OCI-LY1 (cell line): ENCODE results near the gene RFX2.

Source experiments
- H2AFZ ChIP-seq: fragments of 200-600 bp; sonication (generic), shearing (Covaris generic); 2 replicates; pipeline ENCODE4 v1.6.0; 2014; ENCODE audit warnings: antibody characterized with exemption, mild to moderate bottlenecking, low read length
- H3F3A ChIP-seq: fragments of 200-600 bp; sonication (generic), shearing (Covaris generic); 2 replicates; pipeline ENCODE4 v1.6.0; 2014; ENCODE audit warnings: mild to moderate bottlenecking, antibody characterized with exemption, low read length, moderate library complexity; ENCODE audit not compliant: insufficient read depth
- H3K27ac ChIP-seq: fragments of 200-600 bp; sonication (generic); 2 replicates; pipeline ENCODE4 v1.5.1; 2014; ENCODE audit warnings: low read length, mixed run types, mild to moderate bottlenecking, low read depth; ENCODE audit not compliant: poor library complexity, severe bottlenecking
- H3K27me3 ChIP-seq: fragments of 200-600 bp; sonication (generic); 2 replicates; pipeline ENCODE4 v1.6.0; 2014; ENCODE audit warnings: antibody characterized with exemption, mild to moderate bottlenecking, low read length, moderate library complexity; ENCODE audit not compliant: insufficient read depth
- H3K36me3 ChIP-seq: fragments of 200-600 bp; sonication (generic); 2 replicates; pipeline ENCODE4 v1.6.1; 2014; ENCODE audit warnings: mild to moderate bottlenecking, antibody characterized with exemption, low read length, moderate library complexity, mixed read lengths; ENCODE audit not compliant: insufficient read depth
- H3K4me1 ChIP-seq: fragments of 200-600 bp; sonication (generic); 2 replicates; pipeline ENCODE4 v1.5.1; 2014; ENCODE audit warnings: mild to moderate bottlenecking, low read length, moderate library complexity; ENCODE audit not compliant: insufficient read depth, severe bottlenecking
- H3K4me2 ChIP-seq: fragments of 200-600 bp; sonication (generic), shearing (Covaris generic); 2 replicates; pipeline ENCODE4 v1.6.1; 2014; ENCODE audit warnings: low read length
- H3K4me3 ChIP-seq: fragments of 200-600 bp; sonication (generic); 2 replicates; pipeline ENCODE4 v1.5.1; 2014; ENCODE audit warnings: low read length, low read depth, mild to moderate bottlenecking, mixed read lengths; ENCODE audit not compliant: poor library complexity, severe bottlenecking
- H3K79me2 ChIP-seq: fragments of 200-600 bp; shearing (Covaris generic); 2 replicates; pipeline ENCODE4 v1.6.1; 2016; ENCODE audit warnings: mixed run types, low read length, mixed read lengths; ENCODE audit not compliant: insufficient read depth
- H3K9ac ChIP-seq: fragments of 200-600 bp; sonication (generic), shearing (Covaris generic); 2 replicates; pipeline ENCODE4 v1.6.1; 2014; ENCODE audit warnings: mild to moderate bottlenecking, low read length, mixed read lengths
- H3K9me2 ChIP-seq: fragments of 200-600 bp; sonication (generic), shearing (Covaris generic); 2 replicates; pipeline ENCODE4 v1.6.1; 2014; ENCODE audit warnings: low read depth, mild to moderate bottlenecking, low read length, mixed read lengths
- H3K9me3 ChIP-seq: fragments of 200-600 bp; shearing (Covaris generic); 2 replicates; pipeline ENCODE4 v1.6.1; 2014; ENCODE audit warnings: low read length, mixed read lengths
- H4K20me1 ChIP-seq: fragments of 200-600 bp; sonication (generic), shearing (Covaris generic); 2 replicates; pipeline ENCODE4 v1.6.0; 2016; ENCODE audit warnings: mild to moderate bottlenecking, low read length; ENCODE audit not compliant: insufficient read depth
- EZH2 ChIP-seq: fragments of 200-600 bp; sonication (generic), shearing (Covaris generic); IDR thresholded peaks from 2 replicates; pipeline ENCODE4 v1.8.0; 2017; ENCODE audit warnings: borderline replicate concordance, mixed run types, mild to moderate bottlenecking, antibody characterized with exemption, low read length, moderate library complexity, mixed read lengths
- TF ChIP-seq, protein P1 (sequence below): fragments of 200-600 bp; sonication (generic), shearing (Covaris generic); IDR thresholded peaks from 2 replicates; pipeline ENCODE4 v1.5.1; 2017; ENCODE audit warnings: mild to moderate bottlenecking, antibody characterized with exemption, low read length, moderate library complexity, mixed read lengths

The RFX2 gene

DNA sequence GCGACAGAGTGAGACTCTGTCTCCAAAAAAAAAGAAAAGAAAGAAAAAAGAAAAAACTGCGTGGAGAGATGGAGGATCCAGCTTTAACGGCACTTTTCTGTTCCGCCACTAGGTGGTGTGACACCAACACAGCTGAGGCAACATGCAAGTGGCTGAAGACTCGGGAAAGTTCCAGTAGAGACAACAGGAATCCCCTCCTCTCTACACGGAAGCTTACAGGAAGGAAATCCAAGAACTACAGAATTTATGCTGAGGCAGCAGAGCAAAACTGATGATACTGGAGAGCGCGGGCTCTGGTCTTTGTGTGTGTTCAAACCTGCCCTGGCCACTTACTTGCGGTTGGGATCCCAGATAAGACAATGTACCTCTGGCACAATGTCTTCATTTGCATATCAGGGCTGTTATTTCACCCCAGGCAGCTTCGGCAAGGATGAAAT is 142.3 kb downstream of the RFX2 start:
- H3K4me3 ChIP-seq, result peak overlapping the region; percentile 33
- H3K9ac ChIP-seq, result peak overlapping the region; percentile 43; the same call in 1 of the 2 replicates
- no peak overlapping the region for H2AFZ ChIP-seq
- TF ChIP-seq EZH2, result no peak
- TF ChIP-seq, protein P1, sequence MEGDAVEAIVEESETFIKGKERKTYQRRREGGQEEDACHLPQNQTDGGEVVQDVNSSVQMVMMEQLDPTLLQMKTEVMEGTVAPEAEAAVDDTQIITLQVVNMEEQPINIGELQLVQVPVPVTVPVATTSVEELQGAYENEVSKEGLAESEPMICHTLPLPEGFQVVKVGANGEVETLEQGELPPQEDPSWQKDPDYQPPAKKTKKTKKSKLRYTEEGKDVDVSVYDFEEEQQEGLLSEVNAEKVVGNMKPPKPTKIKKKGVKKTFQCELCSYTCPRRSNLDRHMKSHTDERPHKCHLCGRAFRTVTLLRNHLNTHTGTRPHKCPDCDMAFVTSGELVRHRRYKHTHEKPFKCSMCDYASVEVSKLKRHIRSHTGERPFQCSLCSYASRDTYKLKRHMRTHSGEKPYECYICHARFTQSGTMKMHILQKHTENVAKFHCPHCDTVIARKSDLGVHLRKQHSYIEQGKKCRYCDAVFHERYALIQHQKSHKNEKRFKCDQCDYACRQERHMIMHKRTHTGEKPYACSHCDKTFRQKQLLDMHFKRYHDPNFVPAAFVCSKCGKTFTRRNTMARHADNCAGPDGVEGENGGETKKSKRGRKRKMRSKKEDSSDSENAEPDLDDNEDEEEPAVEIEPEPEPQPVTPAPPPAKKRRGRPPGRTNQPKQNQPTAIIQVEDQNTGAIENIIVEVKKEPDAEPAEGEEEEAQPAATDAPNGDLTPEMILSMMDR, result peak; percentile 83
- H3K4me1 ChIP-seq, result peaks cover 37% of the 10 kb centered on the region
- H3K4me2 ChIP-seq, result peak overlapping the region; percentile 63
- H3K27ac ChIP-seq, result peak overlapping the region; percentile 76
- no peaks in the 10 kb centered on the region for H3K27me3 ChIP-seq
- H3K36me3 ChIP-seq, result peaks cover 41% of the 10 kb centered on the region; the same call in 1 of the 2 replicates
- no peaks in the 10 kb centered on the region for H3F3A ChIP-seq
- H3K9me3 ChIP-seq, result no peaks in the 10 kb centered on the region
- peaks cover 87% of the 10 kb centered on the region for H3K79me2 ChIP-seq
- H3K9me2 ChIP-seq, result no peaks in the 10 kb centered on the region
- no peaks in the 10 kb centered on the region for H4K20me1 ChIP-seq

DNA sequence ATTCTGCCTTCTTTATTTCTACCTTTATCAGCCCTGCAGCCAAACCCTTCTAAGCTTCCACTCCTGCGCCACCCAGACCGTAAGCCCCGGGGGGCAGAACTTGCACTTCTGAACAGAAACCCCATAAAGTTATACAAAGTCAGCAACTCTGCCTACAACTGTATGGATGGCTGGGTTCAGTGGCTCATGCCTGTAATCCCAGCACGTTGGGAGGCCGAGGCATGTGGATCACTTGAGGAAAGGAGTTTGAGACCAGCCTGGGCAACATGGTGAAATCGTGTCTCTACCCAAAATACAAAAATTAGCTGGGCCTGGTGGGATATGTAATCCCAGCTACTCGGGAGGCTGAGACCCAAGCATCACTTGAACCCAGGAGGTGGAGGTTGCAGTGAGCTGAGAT is 142.7 kb downstream of the RFX2 start:
- H3K36me3 ChIP-seq, result peaks cover 39% of the 10 kb centered on the region; the same call in 1 of the 2 replicates
- H4K20me1 ChIP-seq, result no peaks in the 10 kb centered on the region
- peak overlapping the region; percentile 39; the same call in 1 of the 2 replicates for H3K9ac ChIP-seq
- H2AFZ ChIP-seq, result no peak overlapping the region
- no peaks in the 10 kb centered on the region for H3F3A ChIP-seq
- no peaks in the 10 kb centered on the region for H3K9me3 ChIP-seq
- no peaks in the 10 kb centered on the region for H3K9me2 ChIP-seq
- peak overlapping the region; percentile 63 for H3K4me2 ChIP-seq
- no peaks in the 10 kb centered on the region for H3K27me3 ChIP-seq
- peaks cover 41% of the 10 kb centered on the region for H3K4me1 ChIP-seq
- no peak for TF ChIP-seq EZH2
- TF ChIP-seq, protein P1, result no peak
- H3K4me3 ChIP-seq, result peak overlapping the region; percentile 33
- peaks cover 87% of the 10 kb centered on the region for H3K79me2 ChIP-seq
- H3K27ac ChIP-seq, result peak overlapping the region; percentile 76

DNA sequence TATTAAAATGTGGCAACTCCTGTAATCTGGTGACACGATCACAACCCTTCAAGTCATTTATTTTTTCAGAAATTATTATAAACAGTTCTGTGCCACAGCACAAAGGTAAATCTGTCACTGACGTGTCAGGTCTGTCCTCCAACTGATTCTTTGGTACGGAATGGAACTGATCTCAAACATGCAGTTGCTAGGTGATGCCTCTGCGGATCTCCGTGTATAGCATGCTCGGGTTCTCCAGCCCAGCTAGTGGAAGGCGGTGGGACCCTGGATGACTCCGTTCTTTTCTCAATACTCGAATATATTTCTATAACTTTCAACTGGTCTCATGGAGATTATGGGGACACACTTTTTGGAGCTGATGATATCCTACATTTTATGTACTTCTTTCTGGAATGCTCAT is 143.4 kb downstream of the RFX2 start:
- Histone ChIP-seq H3F3A (no peaks in the 10 kb centered on the region), H3K9ac (no peak overlapping the region), H3K36me3 (peaks cover 33% of the 10 kb centered on the region; the same call in 1 of the 2 replicates), H3K27ac (no peak overlapping the region), H3K9me2 (no peaks in the 10 kb centered on the region), H3K4me2 (no peak overlapping the region), H3K4me1 (peaks cover 48% of the 10 kb centered on the region), H3K27me3 (no peaks in the 10 kb centered on the region), H3K4me3 (no peak overlapping the region), H4K20me1 (no peaks in the 10 kb centered on the region), H3K79me2 (peaks cover 86% of the 10 kb centered on the region), H3K9me3 (no peaks in the 10 kb centered on the region), H2AFZ (no peak overlapping the region)
- TF ChIP-seq, protein P1, result no peak
- no peak for TF ChIP-seq EZH2
